Mesendoderm (in vitro differentiated cells): ENCODE results near the gene ING3.

Experiments used
- DNase-seq: peaks from one replicate; pipeline ENCODE4 v3.0.0; 2013
- H2AK5ac ChIP-seq: 2 replicates; pipeline ENCODE4 v1.6.1; 2013; ENCODE audit warnings: low read length, inconsistent platforms
- H2BK120ac ChIP-seq: 2 replicates; pipeline ENCODE4 v1.6.1; 2013; ENCODE audit warnings: low read depth, mild to moderate bottlenecking, low read length, moderate library complexity, mixed read lengths
- H2BK15ac ChIP-seq: replicated peaks from 2 replicates; pipeline ENCODE4 v1.6.1; 2013; ENCODE audit warnings: low read depth, mild to moderate bottlenecking, moderate library complexity
- H2BK5ac ChIP-seq: 2 replicates; pipeline ENCODE4 v1.6.1; 2013; ENCODE audit warnings: low read length, inconsistent platforms
- H3K18ac ChIP-seq: 2 replicates; pipeline ENCODE4 v1.6.1; 2013; ENCODE audit warnings: mild to moderate bottlenecking, low read length, mixed read lengths
- H3K23ac ChIP-seq: one replicate; pipeline ENCODE4 v1.6.1; 2013; ENCODE audit warnings: low read length
- H3K27ac ChIP-seq: 2 replicates; pipeline ENCODE4 v1.5.1; 2013; ENCODE audit warnings: low read depth, mild to moderate bottlenecking, inconsistent platforms, low read length, moderate library complexity
- H3K27me3 ChIP-seq: 2 replicates; pipeline ENCODE4 v1.6.1; 2013; ENCODE audit warnings: low read length, control low read depth, mild to moderate bottlenecking, inconsistent platforms; ENCODE audit not compliant: insufficient read depth, poor library complexity
- H3K36me3 ChIP-seq: 2 replicates; pipeline ENCODE4 v1.6.1; 2013; ENCODE audit warnings: low read length, inconsistent platforms; ENCODE audit not compliant: control insufficient read depth, insufficient read depth
- H3K4ac ChIP-seq: one replicate; pipeline ENCODE4 v1.6.1; 2013; ENCODE audit warnings: low read depth, mild to moderate bottlenecking, low read length, moderate library complexity
- H3K4me1 ChIP-seq: 2 replicates; pipeline ENCODE4 v1.6.1; 2013; ENCODE audit warnings: low read depth, low read length, inconsistent platforms; ENCODE audit not compliant: control insufficient read depth
- H3K4me2 ChIP-seq: 2 replicates; pipeline ENCODE4 v1.6.1; 2013; ENCODE audit warnings: low read length
- H3K4me3 ChIP-seq: 2 replicates; pipeline ENCODE4 v1.5.1; 2013; ENCODE audit warnings: mild to moderate bottlenecking, low read length
- H3K56ac ChIP-seq: one replicate; pipeline ENCODE4 v1.6.1; 2013; ENCODE audit warnings: low read length
- H3K79me1 ChIP-seq: 2 replicates; pipeline ENCODE4 v1.6.1; 2013; ENCODE audit warnings: low read length, inconsistent platforms
- H3K79me2 ChIP-seq: 2 replicates; pipeline ENCODE4 v1.6.1; 2013; ENCODE audit warnings: mild to moderate bottlenecking, low read length; ENCODE audit not compliant: control insufficient read depth, insufficient read depth
- H3K9ac ChIP-seq: 2 replicates; pipeline ENCODE4 v1.6.1; 2013; ENCODE audit warnings: low read length, inconsistent platforms
- H4K5ac ChIP-seq: one replicate; pipeline ENCODE4 v1.6.1; 2013; ENCODE audit warnings: low read length
- H4K8ac ChIP-seq: one replicate; pipeline ENCODE4 v1.6.1; 2013; ENCODE audit warnings: low read depth, mild to moderate bottlenecking, control low read depth, low read length, moderate library complexity
- WGBS: extraction: QIAGEN DNeasy Blood & Tissue Kit; methylation state at CpG from one replicate; pipeline ENCODE4 v1.1.7; 2013; ENCODE audit warnings: low lambda C conversion rate, missing lambda C conversion rate; ENCODE audit not compliant: insufficient coverage; ENCODE audit errors: extremely low coverage; 5-methylcytosine and 5-hydroxymethylcytosine counted together

The ING3 gene

GRCh38 chr7:120964088-120964487 is 13.5 kb downstream of the ING3 start:
- no peak overlapping the region for H3K4me3 ChIP-seq
- no peak overlapping the region for H2AK5ac ChIP-seq
- no peaks in the 10 kb centered on the region for H3K27me3 ChIP-seq
- H2BK15ac ChIP-seq: no peak overlapping the region
- H3K79me2 ChIP-seq: no peaks in the 10 kb centered on the region
- no peaks in the 10 kb centered on the region for H3K79me1 ChIP-seq
- H3K27ac ChIP-seq: no peak overlapping the region
- no peak overlapping the region for H2BK120ac ChIP-seq
- no peak overlapping the region for H2BK5ac ChIP-seq
- no peak overlapping the region for H3K56ac ChIP-seq
- no peak overlapping the region for H4K5ac ChIP-seq
- H3K9ac ChIP-seq: no peak overlapping the region
- H3K23ac ChIP-seq: no peak overlapping the region
- H3K4me2 ChIP-seq: no peak overlapping the region
- no peak overlapping the region for H3K18ac ChIP-seq
- no peaks in the 10 kb centered on the region for H3K4me1 ChIP-seq
- no peaks in the 10 kb centered on the region for H3K36me3 ChIP-seq
- DNase-seq: no peak
- no peak overlapping the region for H4K8ac ChIP-seq
- no CpG with 5 or more reads among the region's 1 CpG for WGBS
- H3K4ac ChIP-seq: no peak overlapping the region

DNA sequence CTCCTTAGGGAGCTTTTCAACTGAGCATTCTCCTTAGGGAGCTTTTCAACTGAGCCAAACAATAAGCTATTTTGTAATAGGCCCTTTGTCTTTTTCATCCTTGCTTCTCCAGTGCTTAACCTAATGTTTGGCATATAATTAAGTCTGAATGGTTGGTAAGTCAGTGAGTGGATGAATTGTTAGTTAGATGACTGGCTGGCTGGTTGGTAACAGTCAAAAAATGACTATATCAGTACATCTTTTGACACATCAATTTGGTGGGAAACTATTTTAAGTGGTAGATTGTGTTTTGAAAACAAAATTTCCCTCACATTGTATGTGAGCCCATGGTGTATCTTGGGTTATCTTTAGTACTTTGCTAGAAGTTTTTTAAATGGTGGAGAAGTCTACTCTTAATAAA is 16.4 kb downstream of the ING3 start:
- Histone ChIP-seq H3K4ac (no peak overlapping the region), H2BK120ac (no peak overlapping the region), H3K4me2 (no peak overlapping the region), H4K5ac (no peak overlapping the region), H2AK5ac (no peak overlapping the region), H3K79me2 (no peaks in the 10 kb centered on the region), H2BK15ac (no peak overlapping the region), H4K8ac (no peak overlapping the region), H3K4me3 (no peak overlapping the region), H3K9ac (no peak overlapping the region), H3K56ac (no peak overlapping the region), H3K18ac (no peak overlapping the region), H2BK5ac (no peak overlapping the region), H3K27ac (no peak overlapping the region), H3K23ac (no peak overlapping the region), H3K27me3 (no peaks in the 10 kb centered on the region), H3K79me1 (no peaks in the 10 kb centered on the region), H3K36me3 (no peaks in the 10 kb centered on the region), H3K4me1 (no peaks in the 10 kb centered on the region)
- no peak for DNase-seq

GRCh38 chr7:120973849-120974248 is 23.3 kb downstream of the ING3 start:
- no peaks in the 10 kb centered on the region for H3K36me3 ChIP-seq
- no peak overlapping the region for H3K9ac ChIP-seq
- no peak for DNase-seq
- H2BK15ac ChIP-seq: no peak overlapping the region
- H3K23ac ChIP-seq: no peak overlapping the region
- no peak overlapping the region for H2BK120ac ChIP-seq
- no peak overlapping the region for H3K4ac ChIP-seq
- H3K27me3 ChIP-seq: no peaks in the 10 kb centered on the region
- no peak overlapping the region for H3K4me2 ChIP-seq
- no peak overlapping the region for H3K27ac ChIP-seq
- H4K5ac ChIP-seq: no peak overlapping the region
- WGBS: no CpG with 5 or more reads among the region's 1 CpG
- no peaks in the 10 kb centered on the region for H3K4me1 ChIP-seq
- no peaks in the 10 kb centered on the region for H3K79me2 ChIP-seq
- no peak overlapping the region for H4K8ac ChIP-seq
- H3K4me3 ChIP-seq: no peak overlapping the region
- H2BK5ac ChIP-seq: no peak overlapping the region
- no peak overlapping the region for H3K56ac ChIP-seq
- no peak overlapping the region for H3K18ac ChIP-seq
- H2AK5ac ChIP-seq: no peak overlapping the region
- H3K79me1 ChIP-seq: no peaks in the 10 kb centered on the region

GRCh38 chr7:120979765-120980499 is 29.4 kb downstream of the ING3 start:
- Histone ChIP-seq H3K9ac (no peak overlapping the region), H3K4ac (no peak overlapping the region), H3K4me2 (no peak overlapping the region), H4K8ac (no peak overlapping the region), H3K23ac (no peak overlapping the region), H4K5ac (no peak overlapping the region), H2BK120ac (no peak overlapping the region), H2AK5ac (no peak overlapping the region), H2BK5ac (no peak overlapping the region), H2BK15ac (no peak overlapping the region), H3K4me1 (no peaks in the 10 kb centered on the region), H3K4me3 (no peak overlapping the region), H3K18ac (no peak overlapping the region), H3K27ac (no peak overlapping the region), H3K79me1 (no peaks in the 10 kb centered on the region), H3K56ac (no peak overlapping the region), H3K36me3 (no peaks in the 10 kb centered on the region), H3K79me2 (no peaks in the 10 kb centered on the region), H3K27me3 (no peaks in the 10 kb centered on the region)
- peak; percentile 21 for DNase-seq
- WGBS: no CpG with 5 or more reads among the region's 1 CpG

DNA sequence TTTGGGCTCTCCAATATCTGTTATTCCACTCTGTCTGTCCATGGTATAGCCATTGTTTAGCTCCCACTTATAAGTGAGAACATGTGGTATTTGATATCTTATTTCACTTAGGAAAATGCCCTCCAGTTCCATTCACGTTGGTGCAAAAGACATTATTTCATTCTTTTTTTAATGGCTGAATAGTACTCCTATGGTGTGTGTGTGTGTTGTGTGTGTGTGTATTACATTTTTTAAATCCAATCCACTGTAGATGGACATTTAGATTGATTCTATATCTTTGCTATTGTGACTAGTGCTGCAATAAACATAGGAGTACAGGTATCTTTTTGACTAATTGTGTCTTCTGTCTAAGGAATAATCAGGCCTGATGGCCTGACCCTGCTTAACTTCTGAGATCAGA is 30.5 kb downstream of the ING3 start:
- Histone ChIP-seq H3K4me2 (no peak overlapping the region), H3K18ac (no peak overlapping the region), H3K27me3 (no peaks in the 10 kb centered on the region), H4K8ac (no peak overlapping the region), H3K23ac (no peak overlapping the region), H3K79me2 (no peaks in the 10 kb centered on the region), H3K56ac (no peak overlapping the region), H2AK5ac (no peak overlapping the region), H3K79me1 (no peaks in the 10 kb centered on the region), H3K36me3 (no peaks in the 10 kb centered on the region), H4K5ac (no peak overlapping the region), H2BK120ac (no peak overlapping the region), H3K4me3 (no peak overlapping the region), H2BK5ac (no peak overlapping the region), H2BK15ac (no peak overlapping the region), H3K4ac (no peak overlapping the region), H3K27ac (no peak overlapping the region), H3K9ac (no peak overlapping the region), H3K4me1 (no peaks in the 10 kb centered on the region)
- no CpG with 5 or more reads among the region's 1 CpG for WGBS
- no peak for DNase-seq
